Activated CD8-positive, alpha-beta memory T cell treated with anti-CD3 and anti-CD28 coated beads for 24 hours (primary cell): Measurements from ENCODE around the gene CELF1.

Source experiments
- DNase-seq: peaks from one replicate; pipeline ENCODE4 v3.0.0-alpha.2; 2020

CELF1 gene

GRCh38 chr11:47507563-47508239 is 45.2 kb downstream of the CELF1 start:
- no peak for DNase-seq

GRCh38 chr11:47506795-47507562 is 46.0 kb downstream of the CELF1 start:
- no peak for DNase-seq

GRCh38 chr11:47506373-47506772 is 46.6 kb downstream of the CELF1 start:
- no peak for DNase-seq

- no peak for DNase-seq
Measured at GRCh38 chr11:47504910-47505309, 48.0 kb downstream of the CELF1 start.

- no peak for DNase-seq
Measured at GRCh38 chr11:47503227-47503626, 49.7 kb downstream of the CELF1 start.

DNA sequence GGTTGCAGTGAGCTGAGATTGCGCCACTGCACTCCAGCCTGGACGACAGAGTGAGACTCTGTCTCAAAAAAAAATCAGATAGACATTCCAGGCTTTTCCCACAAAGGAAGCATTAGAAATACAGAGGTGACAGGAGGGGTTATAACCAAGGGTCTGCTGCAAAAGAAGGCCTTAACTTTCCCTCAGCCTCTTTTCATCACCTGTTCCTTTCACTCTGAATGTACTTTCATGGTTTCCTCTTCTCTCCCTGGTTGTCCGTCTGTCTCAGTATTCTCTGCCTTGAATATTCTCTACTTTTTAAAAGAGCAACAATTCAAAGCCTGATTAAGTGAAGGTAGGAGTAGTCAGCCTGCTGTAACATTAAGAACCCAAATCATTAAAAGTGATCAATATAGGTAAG is 50.2 kb downstream of the CELF1 start:
- DNase-seq: no peak

DNA sequence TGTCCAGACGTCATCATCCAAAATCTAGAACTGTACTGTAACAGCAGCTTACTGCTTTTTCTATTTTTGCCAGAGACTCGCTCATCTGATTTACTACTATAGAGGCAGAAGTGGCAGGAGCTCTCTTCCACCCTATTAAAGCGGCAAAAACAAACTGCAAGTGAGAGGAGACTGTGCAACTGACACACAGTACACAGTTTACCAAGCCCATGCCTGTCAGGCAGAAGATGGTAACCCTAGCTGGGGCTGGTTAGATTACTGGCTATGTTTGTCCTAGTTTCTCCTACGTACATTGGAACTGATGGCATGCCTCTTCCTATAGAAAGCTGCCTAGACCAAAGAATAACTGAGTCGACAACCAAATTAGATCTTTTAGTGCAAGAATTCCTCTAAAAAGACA is 51.8 kb downstream of the CELF1 start:
- DNase-seq: no peak

- no peak for DNase-seq
Measured at GRCh38 chr11:47500121-47500520, 52.8 kb downstream of the CELF1 start.

DNA sequence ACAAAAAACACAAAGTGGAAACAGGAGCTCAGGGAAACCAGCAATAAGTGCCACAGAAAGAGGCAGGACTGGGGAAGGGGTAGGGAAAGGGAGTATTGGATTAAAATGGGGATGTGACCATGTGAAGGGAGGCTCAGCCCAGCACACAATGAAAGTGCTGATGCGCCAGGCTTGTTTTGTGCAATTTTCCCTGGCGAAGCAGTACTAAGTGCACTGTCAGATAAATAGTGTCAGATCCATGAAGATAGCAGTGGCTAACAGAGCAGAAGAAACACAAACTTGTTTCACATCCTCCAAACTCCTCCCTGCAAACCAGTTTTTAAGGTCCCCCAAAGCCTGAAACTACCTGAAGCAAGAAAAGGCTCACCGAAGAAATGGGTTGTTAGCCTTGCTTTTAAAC is 53.3 kb downstream of the CELF1 start:
- DNase-seq: no peak

DNA sequence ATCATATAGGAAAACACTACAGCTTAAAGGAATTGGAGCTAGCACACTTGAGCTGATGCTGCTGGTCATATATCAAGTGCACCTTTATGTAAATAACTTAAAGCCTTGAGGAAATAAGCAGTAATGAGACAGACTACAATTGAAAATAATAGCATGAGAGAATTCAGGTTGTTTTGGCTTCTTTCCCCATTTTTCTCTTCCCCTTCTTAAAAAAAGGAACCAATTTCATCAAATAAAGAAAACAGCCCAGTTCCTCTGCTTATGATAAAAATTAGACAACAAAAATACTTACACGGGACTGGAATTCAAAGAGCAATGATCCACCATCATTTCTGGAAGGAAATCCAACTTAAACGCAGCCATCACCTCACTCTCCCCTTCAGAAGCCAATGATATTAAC is 53.8 kb downstream of the CELF1 start:
- no peak for DNase-seq

DNA sequence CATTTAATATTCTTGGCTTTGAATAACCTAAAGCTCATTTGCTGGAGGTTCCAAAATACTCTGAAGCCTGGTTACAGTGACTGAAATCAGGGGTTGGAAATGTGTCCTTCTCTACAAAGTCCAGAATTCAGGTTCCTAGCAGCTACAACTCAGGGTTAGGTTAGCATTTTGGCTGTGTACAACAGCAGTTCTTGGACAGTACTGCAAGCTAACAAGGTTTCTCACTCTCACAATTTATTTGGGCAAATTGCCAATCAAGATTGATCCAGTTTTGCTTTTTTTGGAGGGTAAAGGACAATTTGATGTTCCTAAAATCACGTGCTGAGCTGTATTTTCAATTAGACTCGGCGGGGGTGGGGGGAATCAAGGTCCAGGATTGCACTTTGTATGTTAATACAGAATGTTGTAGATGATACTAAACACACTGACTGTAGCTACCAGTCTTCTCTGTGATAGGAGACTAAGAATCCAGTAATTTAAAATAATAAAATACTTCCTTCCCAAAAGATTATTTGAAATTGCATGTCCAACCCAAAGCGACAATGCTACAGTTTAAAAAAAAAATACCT is 54.3 kb downstream of the CELF1 start:
- no peak for DNase-seq

- DNase-seq: no peak
Measured at GRCh38 chr11:47498149-47498548, 54.8 kb downstream of the CELF1 start.

DNA sequence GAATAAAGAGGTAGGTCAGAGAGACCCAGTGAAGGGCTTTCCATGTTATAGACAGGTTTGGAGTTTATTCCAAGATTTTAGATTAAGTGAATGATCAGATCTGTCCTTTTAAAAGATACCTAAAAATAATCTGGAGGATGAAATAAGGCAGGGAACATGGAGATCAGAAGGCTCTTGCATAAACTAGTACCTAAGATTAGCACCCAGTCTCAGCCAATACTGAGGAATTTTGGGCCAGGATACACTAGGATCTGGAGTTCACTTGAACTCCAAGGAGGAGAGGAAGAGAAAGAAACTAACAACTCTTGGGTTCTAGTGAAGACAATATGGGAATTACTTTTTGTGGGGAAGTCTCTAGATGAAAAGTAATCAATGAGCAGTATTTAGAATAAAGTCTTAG is 56.1 kb downstream of the CELF1 start:
- no peak for DNase-seq

- no peak for DNase-seq
Measured at GRCh38 chr11:47495856-47496217, 57.1 kb downstream of the CELF1 start.

DNA sequence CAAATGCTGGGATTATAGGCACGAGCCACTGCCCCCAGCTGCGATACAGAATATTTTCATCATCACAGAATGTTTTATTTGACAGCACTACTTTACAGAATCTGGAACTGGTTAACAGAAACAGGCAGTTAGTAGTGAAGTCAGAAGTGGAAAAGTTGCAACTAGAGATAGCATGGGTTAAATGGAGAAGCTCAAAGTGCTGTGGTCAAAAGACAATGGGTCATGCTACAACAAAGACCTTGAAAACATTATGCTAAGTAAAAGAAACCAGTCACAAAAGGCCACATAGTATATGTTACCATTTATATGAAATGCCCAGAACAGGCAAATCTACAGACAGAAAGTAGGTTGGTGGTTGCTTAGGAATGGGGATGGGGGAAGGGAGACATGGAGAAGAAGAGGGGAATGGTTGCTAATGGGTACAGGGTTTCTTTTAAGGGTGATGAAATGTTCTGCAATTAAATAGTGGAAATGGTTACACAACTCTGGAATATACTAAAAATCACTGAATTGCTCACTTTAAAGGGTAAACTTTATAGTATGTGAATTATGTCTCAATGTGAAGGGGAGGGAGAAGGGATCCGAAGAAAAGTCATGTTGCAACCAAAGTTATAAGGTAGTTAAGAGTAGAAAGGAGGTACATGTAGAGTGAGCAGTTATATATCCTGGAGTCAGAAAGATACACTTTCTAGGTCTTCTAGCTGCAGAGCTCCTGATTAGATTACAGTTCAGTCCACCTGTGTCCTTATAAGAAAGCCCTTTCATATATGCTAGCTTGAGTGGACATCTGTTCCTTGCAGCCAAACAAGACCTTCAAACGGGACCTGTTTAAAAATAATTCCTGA is 57.7 kb downstream of the CELF1 start:
- DNase-seq: no peak

- no peak for DNase-seq
Measured at GRCh38 chr11:47489395-47489755, 63.6 kb downstream of the CELF1 start.

GRCh38 chr11:47488674-47489394 is 64.1 kb downstream of the CELF1 start:
- DNase-seq: no peak

DNA sequence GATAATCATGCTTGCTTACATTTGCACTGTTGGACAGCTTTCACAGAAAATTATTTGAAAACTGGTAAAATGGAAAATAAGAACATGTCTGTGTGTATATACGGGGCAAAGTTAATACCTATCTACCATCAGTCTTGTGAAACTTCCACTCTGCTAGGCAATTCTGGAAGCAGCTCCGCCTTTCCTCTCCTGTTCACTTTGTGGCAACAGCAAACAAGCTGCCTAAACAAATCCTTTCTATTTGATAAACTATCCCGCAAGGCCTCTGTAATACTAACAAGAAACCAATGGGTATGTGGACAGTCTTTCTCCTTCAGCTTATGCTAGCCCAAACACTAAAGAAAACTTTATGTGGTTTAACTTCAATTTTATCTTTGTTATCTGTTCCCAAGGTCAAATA is 64.8 kb downstream of the CELF1 start:
- no peak for DNase-seq

DNA sequence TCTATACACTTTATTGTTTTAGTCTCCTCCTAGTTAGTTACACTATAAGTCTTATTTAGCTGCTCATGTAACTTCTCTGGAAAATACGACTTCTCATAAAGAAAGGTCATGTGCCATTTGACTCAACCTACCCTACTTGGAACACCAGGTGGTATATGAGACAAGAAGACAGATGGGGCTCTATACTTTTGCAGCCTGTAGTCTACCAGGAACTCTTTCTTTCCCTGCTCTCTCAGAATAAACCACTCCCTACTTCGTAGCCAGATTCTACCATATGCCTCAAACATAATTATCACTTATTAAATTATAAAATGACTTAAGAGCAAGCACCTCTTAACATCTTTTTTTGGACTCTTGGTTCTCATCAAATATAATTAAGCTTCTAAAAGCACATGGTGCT is 65.5 kb downstream of the CELF1 start:
- DNase-seq: no peak

DNA sequence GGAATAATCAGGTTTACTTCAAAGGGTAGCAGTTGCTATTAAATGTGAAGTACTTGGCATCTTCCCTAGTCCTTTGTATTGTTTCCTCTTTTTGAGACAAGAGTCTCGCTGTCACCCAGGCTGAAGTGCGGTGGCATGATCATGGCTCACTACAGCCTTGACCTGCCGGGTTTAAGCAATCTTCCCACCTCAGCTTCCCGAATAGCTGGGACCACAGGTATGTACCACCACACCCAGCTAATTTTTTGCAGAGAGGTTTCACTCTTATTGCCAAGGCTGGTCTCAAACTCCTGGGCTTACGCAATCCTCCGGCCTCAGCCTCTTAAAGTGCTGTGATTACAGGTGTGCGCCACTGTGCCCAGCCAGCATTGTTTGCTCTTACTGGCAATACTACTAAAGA is 67.8 kb downstream of the CELF1 start:
- no peak for DNase-seq

DNA sequence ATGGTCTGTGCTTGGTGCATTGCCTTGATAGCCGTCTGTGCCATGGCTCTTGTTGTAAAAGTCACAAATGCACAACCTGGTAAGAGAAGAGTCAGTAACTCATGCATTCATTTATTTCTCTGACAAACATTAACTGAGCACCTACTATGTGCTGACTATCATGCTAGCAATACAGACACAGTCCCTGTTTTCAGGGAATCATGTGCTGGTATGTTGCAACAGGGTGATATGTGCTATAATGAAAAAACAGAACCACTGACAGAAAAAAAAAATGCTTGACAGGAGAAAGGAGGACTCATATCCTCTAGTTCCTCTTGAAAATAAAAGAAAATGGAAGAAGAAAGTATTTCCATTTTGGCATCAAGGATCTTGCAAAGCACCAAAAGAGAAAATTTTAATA is 69.5 kb downstream of the CELF1 start:
- DNase-seq: no peak

GRCh38 chr11:47480762-47481161 is 72.2 kb downstream of the CELF1 start:
- no peak for DNase-seq
